NT2/D1 (cell line): ENCODE measurements around the gene SDC3.

Experiments
- DNase-seq: peaks from one replicate; pipeline ENCODE4 v3.0.0-alpha.2; 2011; ENCODE audit warnings: low read depth, low spot score
- H3K27me3 ChIP-seq: 2 replicates; pipeline ENCODE4 v1.6.0; 2011; ENCODE audit warnings: mild to moderate bottlenecking; ENCODE audit not compliant: insufficient read length, insufficient read depth
- H3K36me3 ChIP-seq: 2 replicates; pipeline ENCODE4 v1.6.1; 2011; ENCODE audit warnings: mild to moderate bottlenecking, low read length, mixed read lengths; ENCODE audit not compliant: insufficient read depth, insufficient read length
- H3K4me1 ChIP-seq: 2 replicates; pipeline ENCODE4 v1.5.1; 2011; ENCODE audit not compliant: insufficient read depth, insufficient read length
- H3K4me3 ChIP-seq: 2 replicates; pipeline ENCODE4 v1.5.1; 2011; ENCODE audit warnings: low read depth; ENCODE audit not compliant: insufficient read length
- H3K9ac ChIP-seq: 2 replicates; pipeline ENCODE4 v1.6.0; 2011; ENCODE audit warnings: low read depth; ENCODE audit not compliant: insufficient read length
- H3K9me3 ChIP-seq: 2 replicates; pipeline ENCODE4 v1.5.1; 2011; ENCODE audit warnings: mild to moderate bottlenecking, low read length; ENCODE audit not compliant: insufficient read depth
- SUZ12 ChIP-seq: IDR thresholded peaks from 2 replicates; pipeline ENCODE4 v1.6.1; 2011; ENCODE audit not compliant: insufficient read length, insufficient read depth; ENCODE audit errors: extremely low read depth
- YY1 ChIP-seq: IDR thresholded peaks from 2 replicates; pipeline ENCODE4 v1.6.1; 2011; ENCODE audit not compliant: insufficient read length, insufficient read depth
- ZNF274 ChIP-seq: IDR thresholded peaks from 2 replicates; pipeline ENCODE4 v1.6.1; 2011; ENCODE audit warnings: mild to moderate bottlenecking, low read depth, low read length

The SDC3 gene

GRCh38 chr1:30824736-30825429 lies 83.7 kb downstream of the SDC3 start:
- peaks cover 15% of the 10 kb centered on the region for H3K4me1 ChIP-seq
- H3K4me3 ChIP-seq = peak overlapping the region; percentile 25
- DNase-seq = no peak
- no peaks in the 10 kb centered on the region for H3K36me3 ChIP-seq
- no peaks in the 10 kb centered on the region; the same call in 1 of the 2 replicates for H3K9me3 ChIP-seq
- peaks cover 17% of the 10 kb centered on the region for H3K27me3 ChIP-seq
- TF ChIP-seq SUZ12 (no peak), ZNF274 (no peak), YY1 (no peak)
- peak overlapping the region; percentile 34 for H3K9ac ChIP-seq

GRCh38 chr1:30823969-30824735 lies 84.4 kb downstream of the SDC3 start:
- Histone ChIP-seq H3K27me3 (peaks cover 17% of the 10 kb centered on the region), H3K9ac (peak overlapping the region; percentile 83), H3K4me3 (peak overlapping the region; percentile 67), H3K4me1 (peaks cover 16% of the 10 kb centered on the region), H3K9me3 (no peaks in the 10 kb centered on the region), H3K36me3 (no peaks in the 10 kb centered on the region)
- DNase-seq = peak; percentile 97
- TF ChIP-seq ZNF274 (no peak), YY1 (no peak), SUZ12 (no peak)

GRCh38 chr1:30823627-30823968 lies 85.0 kb downstream of the SDC3 start:
- DNase-seq = no peak
- no peaks in the 10 kb centered on the region for H3K9me3 ChIP-seq
- H3K27me3 ChIP-seq = peaks cover 17% of the 10 kb centered on the region
- TF ChIP-seq SUZ12 = no peak
- TF ChIP-seq ZNF274 = no peak
- TF ChIP-seq YY1 = no peak
- H3K36me3 ChIP-seq = no peaks in the 10 kb centered on the region
- H3K4me1 ChIP-seq = peaks cover 21% of the 10 kb centered on the region
- H3K9ac ChIP-seq = peak overlapping the region; percentile 83
- H3K4me3 ChIP-seq = peak overlapping the region; percentile 67

GRCh38 chr1:30822966-30823581 lies 85.5 kb downstream of the SDC3 start:
- Histone ChIP-seq H3K4me3 (no peak overlapping the region), H3K36me3 (no peaks in the 10 kb centered on the region), H3K27me3 (peaks cover 17% of the 10 kb centered on the region), H3K9ac (peak overlapping the region; percentile 83), H3K9me3 (no peaks in the 10 kb centered on the region), H3K4me1 (peaks cover 21% of the 10 kb centered on the region)
- TF ChIP-seq ZNF274 = no peak
- no peak for TF ChIP-seq SUZ12
- TF ChIP-seq YY1 = no peak
- no peak for DNase-seq

- Histone ChIP-seq H3K9ac (no peak overlapping the region), H3K9me3 (no peaks in the 10 kb centered on the region), H3K36me3 (no peaks in the 10 kb centered on the region), H3K4me1 (peaks cover 23% of the 10 kb centered on the region), H3K27me3 (peaks cover 17% of the 10 kb centered on the region), H3K4me3 (no peak overlapping the region)
- no peak for TF ChIP-seq ZNF274
- no peak for TF ChIP-seq SUZ12
- no peak for TF ChIP-seq YY1
- DNase-seq = no peak
Measured at GRCh38 chr1:30822006-30822405, 86.6 kb downstream of the SDC3 start.

- Histone ChIP-seq H3K9me3 (no peaks in the 10 kb centered on the region), H3K9ac (no peak overlapping the region), H3K27me3 (peaks cover 7% of the 10 kb centered on the region), H3K4me3 (no peak overlapping the region), H3K36me3 (no peaks in the 10 kb centered on the region), H3K4me1 (peaks cover 35% of the 10 kb centered on the region)
- no peak for TF ChIP-seq SUZ12
- TF ChIP-seq ZNF274 = no peak
- no peak for TF ChIP-seq YY1
- DNase-seq = no peak
Measured at GRCh38 chr1:30820299-30820698, 88.3 kb downstream of the SDC3 start.
